IgD-negative memory B cell (primary cell): ENCODE measurements around the gene SYT6. TPM values are rescaled to one million over a fixed set of nuclear protein-coding genes. Genes with fewer than 3 reads are reported as not detected.
"Not testable (repeated sequence)": the region's sequence is repeated elsewhere in the genome, so short reads cannot be mapped to it uniquely, and the experiment has no call there.

Experiments
- H3K27ac Mint-ChIP-seq, 3 donors: one replicate each; pipeline ENCODE4 v1.8.0; 2020 to 2022; ENCODE audit warnings: mild to moderate bottlenecking in 3 of 3, mixed read lengths in 3 of 3, moderate library complexity in 1 of 3
- H3K27me3 Mint-ChIP-seq: one replicate; pipeline ENCODE4 v1.8.0; 2021; ENCODE audit warnings: mixed read lengths
- H3K36me3 Mint-ChIP-seq: one replicate; pipeline ENCODE4 v1.8.0; 2020; ENCODE audit warnings: mild to moderate bottlenecking, mixed read lengths
- H3K4me1 Mint-ChIP-seq, 3 donors: one replicate each; pipeline ENCODE4 v1.8.0; 2020 to 2022; ENCODE audit warnings: mixed read lengths in 3 of 3, mild to moderate bottlenecking in 1 of 3
- H3K4me3 Mint-ChIP-seq, 4 donors: one replicate each; pipeline ENCODE4 v1.8.0; 2020 to 2022; ENCODE audit warnings: mild to moderate bottlenecking in 4 of 4, mixed read lengths in 4 of 4, moderate library complexity in 3 of 4
- H3K9me3 Mint-ChIP-seq, 3 donors: one replicate each; pipeline ENCODE4 v1.8.0; 2020 to 2021; ENCODE audit warnings: mixed read lengths in 3 of 3, mild to moderate bottlenecking in 1 of 3
- polyA plus RNA-seq: library from polyadenylated mRNA; unstranded; fragments of 300-500 nt; fragmentation: Illumina TruSeq; gene quantifications from one replicate; pipeline ENCODE4 v1.2.3, GENCODE V29; 2021

SYT6 gene
- polyA plus RNA-seq, 1 donor from 2014 or later, result not detected

- no peak overlapping the region for H3K4me3 Mint-ChIP-seq
Measured at GRCh38 chr1:114082304-114082630, 71.4 kb downstream of the SYT6 start.

GRCh38 chr1:114081437-114082303 is 72.0 kb downstream of the SYT6 start:
- no peak overlapping the region for H3K4me3 Mint-ChIP-seq
- peaks cover 1% of the 10 kb centered on the region for H3K36me3 Mint-ChIP-seq
- H3K27ac Mint-ChIP-seq, result peak overlapping the region in 1 of 3 donors; percentile 48
- peaks cover 4% of the 10 kb centered on the region for H3K27me3 Mint-ChIP-seq
- peaks cover 0 to 2% (median 0%) of the 10 kb centered on the region in 3 donors for H3K9me3 Mint-ChIP-seq
- H3K4me1 Mint-ChIP-seq, result peaks cover 0 to 3% (median 0%) of the 10 kb centered on the region in 3 donors

More at GRCh38 chr1:114082304-114082630, 71.4 kb downstream of the SYT6 start:
- H3K9me3 Mint-ChIP-seq, result peaks cover 0 to 2% (median 0%) of the 10 kb centered on the region in 3 donors
- no peaks in the 10 kb centered on the region for H3K27me3 Mint-ChIP-seq
- peak overlapping the region in 1 of 3 donors; percentile 48 for H3K27ac Mint-ChIP-seq
- H3K4me1 Mint-ChIP-seq, result peaks cover 0 to 3% (median 0%) of the 10 kb centered on the region in 3 donors
- H3K36me3 Mint-ChIP-seq, result peaks cover 1% of the 10 kb centered on the region

GRCh38 chr1:114080511-114081436 is 72.9 kb downstream of the SYT6 start:
- Mint-ChIP-seq H3K36me3 (peaks cover 1% of the 10 kb centered on the region), H3K27ac (no peak overlapping the region), H3K27me3 (peaks cover 5% of the 10 kb centered on the region), H3K9me3 (peaks cover 0 to 2% (median 0%) of the 10 kb centered on the region in 3 donors), H3K4me1 (peaks cover 0 to 3% (median 0%) of the 10 kb centered on the region in 3 donors), H3K4me3 (no peak overlapping the region)

GRCh38 chr1:114079596-114080190 is 74.0 kb downstream of the SYT6 start:
- Mint-ChIP-seq H3K9me3 (peaks cover 0 to 2% (median 0%) of the 10 kb centered on the region in 3 donors), H3K4me1 (peaks cover 0 to 3% (median 0%) of the 10 kb centered on the region in 3 donors), H3K27ac (no peak overlapping the region), H3K27me3 (peaks cover 5% of the 10 kb centered on the region), H3K4me3 (no peak overlapping the region), H3K36me3 (peaks cover 1% of the 10 kb centered on the region)

GRCh38 chr1:114078116-114078515 is 75.6 kb downstream of the SYT6 start:
- no peak overlapping the region for H3K4me3 Mint-ChIP-seq
- H3K36me3 Mint-ChIP-seq, result peaks cover 1% of the 10 kb centered on the region
- H3K27me3 Mint-ChIP-seq, result peaks cover 8% of the 10 kb centered on the region
- H3K4me1 Mint-ChIP-seq, result peaks cover 0 to 3% (median 0%) of the 10 kb centered on the region in 3 donors
- H3K27ac Mint-ChIP-seq, result no peak overlapping the region
- H3K9me3 Mint-ChIP-seq, result peaks cover 0 to 6% (median 2%) of the 10 kb centered on the region in 3 donors

GRCh38 chr1:114077188-114077587 is 76.5 kb downstream of the SYT6 start:
- H3K36me3 Mint-ChIP-seq, result peaks cover 1% of the 10 kb centered on the region
- H3K27me3 Mint-ChIP-seq, result peaks cover 8% of the 10 kb centered on the region
- no peak overlapping the region for H3K27ac Mint-ChIP-seq
- H3K4me1 Mint-ChIP-seq, result peaks cover 0 to 3% (median 0%) of the 10 kb centered on the region in 3 donors
- no peak overlapping the region for H3K4me3 Mint-ChIP-seq
- H3K9me3 Mint-ChIP-seq, result peaks cover 2 to 11% (median 5%) of the 10 kb centered on the region in 3 donors

GRCh38 chr1:114076308-114076707 is 77.4 kb downstream of the SYT6 start:
- H3K4me3 Mint-ChIP-seq, result no peak overlapping the region
- H3K27me3 Mint-ChIP-seq, result peaks cover 8% of the 10 kb centered on the region
- peaks cover 2 to 11% (median 5%) of the 10 kb centered on the region in 3 donors for H3K9me3 Mint-ChIP-seq
- H3K27ac Mint-ChIP-seq, result no peak overlapping the region
- peaks cover 1% of the 10 kb centered on the region for H3K36me3 Mint-ChIP-seq
- peaks cover 0 to 3% (median 0%) of the 10 kb centered on the region in 3 donors for H3K4me1 Mint-ChIP-seq

GRCh38 chr1:114075546-114076242 is 78.0 kb downstream of the SYT6 start:
- no peak overlapping the region for H3K27ac Mint-ChIP-seq
- H3K4me3 Mint-ChIP-seq, result peak overlapping the region in 1 of 4 donors; percentile 54
- H3K9me3 Mint-ChIP-seq, result peaks cover 2 to 11% (median 5%) of the 10 kb centered on the region in 3 donors
- peaks cover 8% of the 10 kb centered on the region for H3K27me3 Mint-ChIP-seq
- H3K36me3 Mint-ChIP-seq, result peaks cover under 1% of the 10 kb centered on the region
- peaks cover 0 to 3% (median 0%) of the 10 kb centered on the region in 3 donors for H3K4me1 Mint-ChIP-seq

GRCh38 chr1:114075105-114075504 is 78.6 kb downstream of the SYT6 start:
- H3K9me3 Mint-ChIP-seq, result peaks cover 2 to 11% (median 5%) of the 10 kb centered on the region in 3 donors
- H3K27ac Mint-ChIP-seq, result no peak overlapping the region
- peaks cover 8% of the 10 kb centered on the region for H3K27me3 Mint-ChIP-seq
- H3K4me3 Mint-ChIP-seq, result no peak overlapping the region
- H3K4me1 Mint-ChIP-seq, result no peaks in the 10 kb centered on the region
- no peaks in the 10 kb centered on the region for H3K36me3 Mint-ChIP-seq

- H3K4me3 Mint-ChIP-seq, result no peak overlapping the region
Measured at GRCh38 chr1:114072246-114072645, 81.4 kb downstream of the SYT6 start.

GRCh38 chr1:114069762-114070161 is 83.9 kb downstream of the SYT6 start:
- H3K27ac Mint-ChIP-seq, H3K27me3 Mint-ChIP-seq, H3K4me1 Mint-ChIP-seq, H3K36me3 Mint-ChIP-seq, H3K4me3 Mint-ChIP-seq: not testable (repeated sequence)
- peaks cover 2 to 11% (median 5%) of the 10 kb centered on the region in 3 donors for H3K9me3 Mint-ChIP-seq

More at GRCh38 chr1:114072246-114072645, 81.4 kb downstream of the SYT6 start:
- Mint-ChIP-seq H3K4me1 (no peaks in the 10 kb centered on the region), H3K27ac (no peak overlapping the region), H3K27me3 (peaks cover 8% of the 10 kb centered on the region), H3K9me3 (peaks cover 2 to 11% (median 5%) of the 10 kb centered on the region in 3 donors), H3K36me3 (no peaks in the 10 kb centered on the region)

GRCh38 chr1:114068684-114069083 is 85.0 kb downstream of the SYT6 start:
- not testable (repeated sequence) for H3K36me3 Mint-ChIP-seq, H3K27ac Mint-ChIP-seq
- H3K9me3 Mint-ChIP-seq, result peaks cover 2 to 11% (median 5%) of the 10 kb centered on the region in 3 donors

GRCh38 chr1:114065671-114066070 is 88.0 kb downstream of the SYT6 start:
- not testable (repeated sequence) for H3K27me3 Mint-ChIP-seq, H3K27ac Mint-ChIP-seq, H3K9me3 Mint-ChIP-seq, H3K4me1 Mint-ChIP-seq, H3K36me3 Mint-ChIP-seq, H3K4me3 Mint-ChIP-seq

More at GRCh38 chr1:114068684-114069083, 85.0 kb downstream of the SYT6 start:
- H3K4me3 Mint-ChIP-seq, H3K27me3 Mint-ChIP-seq, H3K4me1 Mint-ChIP-seq: not testable (repeated sequence)

GRCh38 chr1:114063544-114063943 is 90.1 kb downstream of the SYT6 start:
- H3K4me3 Mint-ChIP-seq, result no peak overlapping the region
- H3K9me3 Mint-ChIP-seq, result peaks cover 0 to 11% (median 3%) of the 10 kb centered on the region in 3 donors
- H3K27me3 Mint-ChIP-seq, result peaks cover 3% of the 10 kb centered on the region
- no peaks in the 10 kb centered on the region for H3K36me3 Mint-ChIP-seq
- H3K27ac Mint-ChIP-seq, result no peak overlapping the region
- no peaks in the 10 kb centered on the region for H3K4me1 Mint-ChIP-seq
